ENCODE results near the gene UPP2. TPM values are rescaled to one million over a fixed set of nuclear protein-coding genes. Genes with fewer than 3 reads are reported as not detected.

The UPP2 gene
- total and polyA plus RNA-seq, 2 donors (not counting 1 experiment from before 2014, with no cell fraction given), result not detected

GRCh38 chr2:158097481-158097880 lies 4.2 kb upstream of the UPP2 start:
- Mint-ChIP-seq H3K27ac (no peak overlapping the region), H3K9me3 (ENCODE audit: insufficient read depth) (no peaks in the 10 kb centered on the region), H3K27me3 (no peaks in the 10 kb centered on the region), H3K4me3 (no peak overlapping the region), H3K4me1 (no peaks in the 10 kb centered on the region)
- no peaks in the 10 kb centered on the region for H3K9me3 ChIP-seq (ENCODE audit: control extremely low read depth in 1 of 3, control insufficient read depth in 2 of 3, insufficient read depth in 1 of 3, low read length in 2 of 3)
- no peak for ATAC-seq (ENCODE audit: low read depth)
- no CpG with 5 or more reads among the region's 2 CpGs for WGBS (ENCODE audit: insufficient coverage)
- intact Hi-C loops (cut with micrococcal nuclease), result no loop called here
- ChIA-PET POLR2A (no interaction called here), CTCF (no interaction called here)
- no peaks in the 10 kb centered on the region for H3K4me1 ChIP-seq (ENCODE audit: control insufficient read depth in 2 of 2, insufficient read depth in 2 of 2, low read length in 2 of 2)
- no peaks in the 10 kb centered on the region for H4K20me1 ChIP-seq (ENCODE audit: control insufficient read depth, insufficient read depth, low read length, poor library complexity, severe bottlenecking)
- no peak overlapping the region for H2AFZ ChIP-seq (ENCODE audit: insufficient read depth, low read depth, low read length, poor library complexity, severe bottlenecking)
- no peak for DNase-seq
- no peak overlapping the region for H3K9ac ChIP-seq (ENCODE audit: low read length)
- no peak overlapping the region for H3K27ac ChIP-seq (ENCODE audit: low read length in 2 of 2)
- no peak overlapping the region for H3K4me3 ChIP-seq (ENCODE audit: control extremely low read depth in 1 of 5, extremely low read depth in 1 of 5, insufficient read depth in 1 of 5, low read depth in 2 of 5, low read length in 4 of 5)
- H3K36me3 ChIP-seq (replicated peaks in 1 of 2; ENCODE audit: control extremely low read depth in 1 of 2, control insufficient read depth in 1 of 2, extremely low read depth in 1 of 2, insufficient read depth in 2 of 2, low read length in 1 of 2), result no peaks in the 10 kb centered on the region
- no peak for TF ChIP-seq CTCF (IDR thresholded peaks at IDR 0.05)
- no peak for TF ChIP-seq EZH2 (IDR thresholded peaks at IDR 0.05; ENCODE audit: borderline replicate concordance, insufficient read depth, low read depth, low read length, poor library complexity, severe bottlenecking)
- H3K79me2 ChIP-seq (ENCODE audit: control insufficient read depth, insufficient read depth, low read length), result no peaks in the 10 kb centered on the region
- H3K4me2 ChIP-seq (replicated peaks; ENCODE audit: low read depth, low read length, poor library complexity, severe bottlenecking), result no peak overlapping the region
- H3K27me3 ChIP-seq (replicated peaks in 1 of 4; ENCODE audit: control extremely low read depth in 1 of 4, control insufficient read depth in 3 of 4, insufficient read depth in 4 of 4, low read length in 3 of 4), result no peaks in the 10 kb centered on the region

- ATAC-seq (ENCODE audit: low read depth) (no peak), DNase-seq (no peak)
- no peak overlapping the region for H2AFZ ChIP-seq (ENCODE audit: insufficient read depth, low read depth, low read length, poor library complexity, severe bottlenecking)
- H3K9me3 ChIP-seq (ENCODE audit: control extremely low read depth in 1 of 3, control insufficient read depth in 2 of 3, insufficient read depth in 1 of 3, low read length in 2 of 3), result no peaks in the 10 kb centered on the region
- 100% methylated on average over 2 of the region's 4 CpGs for WGBS (ENCODE audit: insufficient coverage)
- POLR2A ChIA-PET, result no interaction called here
- no peak overlapping the region for H3K4me3 ChIP-seq (ENCODE audit: control extremely low read depth in 1 of 5, extremely low read depth in 1 of 5, insufficient read depth in 1 of 5, low read depth in 2 of 5, low read length in 4 of 5)
- intact Hi-C loops (cut with micrococcal nuclease), result no loop called here
- Mint-ChIP-seq H3K27me3 (no peaks in the 10 kb centered on the region), H3K27ac (no peak overlapping the region), H3K4me1 (no peaks in the 10 kb centered on the region), H3K4me3 (no peak overlapping the region), H3K9me3 (ENCODE audit: insufficient read depth) (no peaks in the 10 kb centered on the region)
- H3K79me2 ChIP-seq (ENCODE audit: control insufficient read depth, insufficient read depth, low read length), result no peaks in the 10 kb centered on the region
- H3K4me1 ChIP-seq (ENCODE audit: control insufficient read depth in 2 of 2, insufficient read depth in 2 of 2, low read length in 2 of 2), result no peaks in the 10 kb centered on the region
- no peak for TF ChIP-seq EZH2 (IDR thresholded peaks at IDR 0.05; ENCODE audit: borderline replicate concordance, insufficient read depth, low read depth, low read length, poor library complexity, severe bottlenecking)
- TF ChIP-seq CTCF (IDR thresholded peaks at IDR 0.05), result no peak
- no peak overlapping the region for H3K4me2 ChIP-seq (replicated peaks; ENCODE audit: low read depth, low read length, poor library complexity, severe bottlenecking)
- H4K20me1 ChIP-seq (ENCODE audit: control insufficient read depth, insufficient read depth, low read length, poor library complexity, severe bottlenecking), result no peaks in the 10 kb centered on the region
- CTCF ChIA-PET, result no interaction called here
- no peaks in the 10 kb centered on the region for H3K27me3 ChIP-seq (replicated peaks in 1 of 4; ENCODE audit: control extremely low read depth in 1 of 4, control insufficient read depth in 3 of 4, insufficient read depth in 4 of 4, low read length in 3 of 4)
- no peak overlapping the region for H3K9ac ChIP-seq (ENCODE audit: low read length)
- no peaks in the 10 kb centered on the region for H3K36me3 ChIP-seq (replicated peaks in 1 of 2; ENCODE audit: control extremely low read depth in 1 of 2, control insufficient read depth in 1 of 2, extremely low read depth in 1 of 2, insufficient read depth in 2 of 2, low read length in 1 of 2)
- no peak overlapping the region for H3K27ac ChIP-seq (ENCODE audit: low read length in 2 of 2)
Measured at GRCh38 chr2:158098178-158098577, 3.5 kb upstream of the UPP2 start.
